Measurements from ENCODE around the gene COX8A.

The COX8A gene

GRCh38 chr11:63986932-63987513 is 12.6 kb downstream of the COX8A start:
- DNase-seq, result no peak

GRCh38 chr11:63991558-63991957 is 17.1 kb downstream of the COX8A start:
- Histone ChIP-seq H3K4me3 (ENCODE audit: low read depth in 1 of 2, low read length in 2 of 2) (no peak overlapping the region), H2AFZ (ENCODE audit: low read depth, low read length) (no peak overlapping the region), H4K20me1 (ENCODE audit: insufficient read depth, low read length) (peaks cover 59% of the 10 kb centered on the region), H3K27me3 (ENCODE audit: insufficient read depth, low read length, poor library complexity) (no peaks in the 10 kb centered on the region), H3K36me3 (ENCODE audit: insufficient read depth, low read length) (peaks cover 75% of the 10 kb centered on the region), H3K9me3 (ENCODE audit: insufficient read depth, low read length, severe bottlenecking) (no peaks in the 10 kb centered on the region), H3K27ac (ENCODE audit: low read length) (no peak overlapping the region), H3K4me2 (ENCODE audit: insufficient read depth, low read length) (no peak overlapping the region), H3K4me1 (ENCODE audit: insufficient read depth, low read length) (peaks cover 20% of the 10 kb centered on the region), H3K79me2 (ENCODE audit: insufficient read depth, low read length) (peaks cover 63% of the 10 kb centered on the region), H3K9ac (ENCODE audit: low read depth, low read length) (no peak overlapping the region)
- no peak for DNase-seq
- ATAC-seq (ENCODE audit: insufficient read depth, low read depth), result no peak
- TF ChIP-seq EZH2 (IDR thresholded peaks at IDR 0.05; ENCODE audit: borderline replicate concordance, low read depth, low read length, severe bottlenecking) (no peak), CTCF (IDR thresholded peaks at IDR 0.05; ENCODE audit: borderline replicate concordance, extremely low read depth, low read length, poor library complexity, severe bottlenecking) (no peak)

More at GRCh38 chr11:63986932-63987513, 12.6 kb downstream of the COX8A start:
- H3K4me1 ChIP-seq (ENCODE audit: insufficient read depth, low read length), result peaks cover 40% of the 10 kb centered on the region
- H3K79me2 ChIP-seq (ENCODE audit: insufficient read depth, low read length), result peaks cover 74% of the 10 kb centered on the region
- H2AFZ ChIP-seq (ENCODE audit: low read depth, low read length), result peak overlapping the region; percentile 90
- H3K27ac ChIP-seq (ENCODE audit: low read length), result peak overlapping the region; percentile 90
- H3K4me3 ChIP-seq (ENCODE audit: low read depth in 1 of 2, low read length in 2 of 2), result peak overlapping the region; percentile 89 to 94
- H3K36me3 ChIP-seq (ENCODE audit: insufficient read depth, low read length), result peaks cover 44% of the 10 kb centered on the region
- no peaks in the 10 kb centered on the region for H3K27me3 ChIP-seq (ENCODE audit: insufficient read depth, low read length, poor library complexity)
- TF ChIP-seq EZH2 (IDR thresholded peaks at IDR 0.05; ENCODE audit: borderline replicate concordance, low read depth, low read length, severe bottlenecking), result no peak
- ATAC-seq (ENCODE audit: insufficient read depth, low read depth), result no peak
- H3K9me3 ChIP-seq (ENCODE audit: insufficient read depth, low read length, severe bottlenecking), result no peaks in the 10 kb centered on the region
- H4K20me1 ChIP-seq (ENCODE audit: insufficient read depth, low read length), result peaks cover 38% of the 10 kb centered on the region; the same call in 1 of the 2 replicates
- H3K4me2 ChIP-seq (ENCODE audit: insufficient read depth, low read length), result peak overlapping the region; percentile 98
- peak overlapping the region; percentile 95 for H3K9ac ChIP-seq (ENCODE audit: low read depth, low read length)

GRCh38 chr11:63993100-63993499 is 18.7 kb downstream of the COX8A start:
- H3K9me3 ChIP-seq (ENCODE audit: insufficient read depth, low read length, severe bottlenecking), result no peaks in the 10 kb centered on the region
- no peak overlapping the region for H3K4me2 ChIP-seq (ENCODE audit: insufficient read depth, low read length)
- H3K27me3 ChIP-seq (ENCODE audit: insufficient read depth, low read length, poor library complexity), result no peaks in the 10 kb centered on the region
- peaks cover 48% of the 10 kb centered on the region for H3K79me2 ChIP-seq (ENCODE audit: insufficient read depth, low read length)
- H3K9ac ChIP-seq (ENCODE audit: low read depth, low read length), result no peak overlapping the region
- TF ChIP-seq CTCF (IDR thresholded peaks at IDR 0.05; ENCODE audit: borderline replicate concordance, extremely low read depth, low read length, poor library complexity, severe bottlenecking), result no peak
- no peak for TF ChIP-seq EZH2 (IDR thresholded peaks at IDR 0.05; ENCODE audit: borderline replicate concordance, low read depth, low read length, severe bottlenecking)
- no peak overlapping the region for H3K4me3 ChIP-seq (ENCODE audit: low read depth in 1 of 2, low read length in 2 of 2)
- no peak overlapping the region for H3K27ac ChIP-seq (ENCODE audit: low read length)
- H3K4me1 ChIP-seq (ENCODE audit: insufficient read depth, low read length), result peaks cover 6% of the 10 kb centered on the region
- DNase-seq, result no peak
- no peak overlapping the region for H2AFZ ChIP-seq (ENCODE audit: low read depth, low read length)
- ATAC-seq (ENCODE audit: insufficient read depth, low read depth), result no peak
- H4K20me1 ChIP-seq (ENCODE audit: insufficient read depth, low read length), result peaks cover 60% of the 10 kb centered on the region
- peaks cover 79% of the 10 kb centered on the region for H3K36me3 ChIP-seq (ENCODE audit: insufficient read depth, low read length)

GRCh38 chr11:63993993-63994392 is 19.6 kb downstream of the COX8A start:
- H3K4me1 ChIP-seq (ENCODE audit: insufficient read depth, low read length), result no peaks in the 10 kb centered on the region
- no peak for TF ChIP-seq CTCF (IDR thresholded peaks at IDR 0.05; ENCODE audit: borderline replicate concordance, extremely low read depth, low read length, poor library complexity, severe bottlenecking)
- TF ChIP-seq EZH2 (IDR thresholded peaks at IDR 0.05; ENCODE audit: borderline replicate concordance, low read depth, low read length, severe bottlenecking), result no peak
- H3K9me3 ChIP-seq (ENCODE audit: insufficient read depth, low read length, severe bottlenecking), result no peaks in the 10 kb centered on the region
- no peak overlapping the region for H2AFZ ChIP-seq (ENCODE audit: low read depth, low read length)
- DNase-seq (no peak), ATAC-seq (ENCODE audit: insufficient read depth, low read depth) (no peak)
- H3K4me2 ChIP-seq (ENCODE audit: insufficient read depth, low read length), result no peak overlapping the region
- H3K27ac ChIP-seq (ENCODE audit: low read length), result no peak overlapping the region
- no peak overlapping the region for H3K9ac ChIP-seq (ENCODE audit: low read depth, low read length)
- H3K4me3 ChIP-seq (ENCODE audit: low read depth in 1 of 2, low read length in 2 of 2), result no peak overlapping the region
- peaks cover 60% of the 10 kb centered on the region for H4K20me1 ChIP-seq (ENCODE audit: insufficient read depth, low read length)
- peaks cover 78% of the 10 kb centered on the region for H3K36me3 ChIP-seq (ENCODE audit: insufficient read depth, low read length)
- H3K27me3 ChIP-seq (ENCODE audit: insufficient read depth, low read length, poor library complexity), result no peaks in the 10 kb centered on the region
- H3K79me2 ChIP-seq (ENCODE audit: insufficient read depth, low read length), result peaks cover 39% of the 10 kb centered on the region
